H1 (cell line): ENCODE results near the gene FMNL1. TPM values are rescaled to one million over a fixed set of nuclear protein-coding genes. Genes with fewer than 3 reads are reported as not detected.

ENCODE experiments used
- CTCF ChIA-PET: fragments of 300-600 bp; sonication (Branson Sonifier 250); formaldehyde crosslinking; loops from one replicate; lab custom pipeline; 2021; ENCODE audit not compliant: partially characterized antibody; lab: Charles Lee
- POLR2A ChIA-PET: fragments of 300-600 bp; sonication (Branson Sonifier 250); formaldehyde crosslinking; loops from one replicate; lab custom pipeline; 2021; ENCODE audit warnings: inconsistent platforms; ENCODE audit not compliant: partially characterized antibody; lab: Charles Lee
- DNase-seq, 2 experiments: peaks; one replicate each; pipeline versions ENCODE4 v3.0.0 to v3.0.0-alpha.2; 2010 to 2022; ENCODE audit warnings: low spot score in 2 of 2, low read depth in 1 of 2, mixed read lengths in 1 of 2
- FAIRE-seq: peaks from 2 replicates; lab custom pipeline; 2011; peaks lifted over from hg19 to GRCh38; lab: Jason Lieb, UNC
- H2AFZ ChIP-seq: 2 replicates; pipeline ENCODE4 v1.8.1; 2012; ENCODE audit warnings: low read length, inconsistent platforms
- H2AK5ac ChIP-seq: 2 replicates; pipeline ENCODE4 v1.6.1; 2013; ENCODE audit warnings: low read depth, low read length
- H2BK120ac ChIP-seq: replicated peaks from 2 replicates; pipeline ENCODE3; 2013; ENCODE audit warnings: low read depth, low read length, inconsistent platforms
- H2BK12ac ChIP-seq: 2 replicates; pipeline ENCODE4 v1.6.1; 2013; ENCODE audit warnings: low read depth, low read length
- H2BK15ac ChIP-seq: 2 replicates; pipeline ENCODE4 v1.6.1; 2013; ENCODE audit warnings: low read length
- H2BK20ac ChIP-seq: 2 replicates; pipeline ENCODE4 v1.6.1; 2013; ENCODE audit warnings: low read length
- H2BK5ac ChIP-seq: 2 replicates; pipeline ENCODE4 v1.6.1; 2013; ENCODE audit warnings: low read depth, low read length
- H3K14ac ChIP-seq: 2 replicates; pipeline ENCODE4 v1.6.1; 2013; ENCODE audit warnings: inconsistent platforms; ENCODE audit not compliant: insufficient read length
- H3K18ac ChIP-seq: 2 replicates; pipeline ENCODE4 v1.6.1; 2013; ENCODE audit warnings: low read length; ENCODE audit errors: extremely low read depth
- H3K23ac ChIP-seq: 2 replicates; pipeline ENCODE4 v1.6.1; 2013; ENCODE audit warnings: inconsistent platforms; ENCODE audit not compliant: insufficient read length
- H3K23me2 ChIP-seq: 2 replicates; pipeline ENCODE4 v1.6.1; 2013; ENCODE audit warnings: low read depth, low read length
- H3K27ac ChIP-seq: 2 replicates; pipeline ENCODE4 v1.6.1; 2011; ENCODE audit warnings: low read depth, low read length, inconsistent platforms
- H3K27me3 ChIP-seq, 4 experiments: replicated peaks in 1 of 4; 1 replicate in 1 of 4; 2 replicates in 3 of 4; pipeline versions ENCODE4 v1.6.1 to v1.8.1; 2011 to 2013; ENCODE audit warnings: low read length in 3 of 4, mild to moderate bottlenecking in 3 of 4, inconsistent platforms in 2 of 4, mixed read lengths in 2 of 4, moderate library complexity in 1 of 4; ENCODE audit not compliant: control insufficient read depth in 3 of 4, insufficient read depth in 3 of 4; ENCODE audit errors: extremely low read depth in 1 of 4
- H3K36me3 ChIP-seq, 4 experiments: 2 replicates each; pipeline versions ENCODE4 v1.6.1 to v1.8.1; 2011 to 2013; ENCODE audit warnings: mild to moderate bottlenecking in 4 of 4, low read length in 3 of 4, moderate library complexity in 2 of 4, control low read depth in 1 of 4, inconsistent platforms in 1 of 4; ENCODE audit not compliant: insufficient read depth in 4 of 4, control insufficient read depth in 2 of 4
- H3K4ac ChIP-seq: replicated peaks from 2 replicates; pipeline ENCODE3; 2013; ENCODE audit warnings: low read length, low read depth, mixed read lengths, inconsistent platforms; ENCODE audit not compliant: insufficient read length
- H3K4me1 ChIP-seq, 4 experiments: replicated peaks in 1 of 4; 1 replicate in 1 of 4; 2 replicates in 3 of 4; pipeline versions ENCODE4 v1.6.1 to v1.8.1; 2011 to 2013; ENCODE audit warnings: low read length in 3 of 4, inconsistent platforms in 2 of 4, mixed read lengths in 1 of 4; ENCODE audit not compliant: insufficient read depth in 4 of 4, control insufficient read depth in 3 of 4
- H3K4me2 ChIP-seq, 2 experiments: 2 replicates each; pipeline versions ENCODE4 v1.6.1 to v1.8.1; 2011 to 2013; ENCODE audit warnings: low read depth in 2 of 2, low read length in 2 of 2, control low read depth in 1 of 2, inconsistent platforms in 1 of 2, mild to moderate bottlenecking in 1 of 2; ENCODE audit not compliant: insufficient read depth in 1 of 2
- H3K4me3 ChIP-seq, 4 experiments: fragments of 200-600, 300-600 bp in 1 of 4; sonication (generic), shearing (Covaris generic), sonication (Bioruptor Twin) in 1 of 4; 2 replicates each; pipeline versions ENCODE4 v1.5.1 to v1.8.1; 2011 to 2016; ENCODE audit warnings: low read length in 4 of 4, low read depth in 3 of 4, control low read depth in 2 of 4, inconsistent platforms in 2 of 4, mild to moderate bottlenecking in 2 of 4, mixed read lengths in 1 of 4, moderate library complexity in 1 of 4; ENCODE audit not compliant: insufficient read depth in 2 of 4; ENCODE audit errors: extremely low read depth in 1 of 4
- H3K56ac ChIP-seq: replicated peaks from 2 replicates; pipeline ENCODE3; 2013; ENCODE audit warnings: low read depth, mild to moderate bottlenecking, mixed read lengths, low read length, inconsistent platforms; ENCODE audit not compliant: insufficient read length
- H3K79me1 ChIP-seq: 2 replicates; pipeline ENCODE4 v1.6.1; 2013; ENCODE audit warnings: low read depth, low read length, control low read depth
- H3K79me2 ChIP-seq, 2 experiments: 2 replicates each; pipeline versions ENCODE4 v1.6.1 to v1.8.1; 2012 to 2013; ENCODE audit warnings: low read length in 2 of 2, mild to moderate bottlenecking in 2 of 2, inconsistent platforms in 1 of 2; ENCODE audit not compliant: insufficient read depth in 2 of 2, control insufficient read depth in 1 of 2
- H3K9ac ChIP-seq, 4 experiments: replicated peaks in 1 of 4; 1 replicate in 1 of 4; 2 replicates in 3 of 4; pipeline versions ENCODE4 v1.6.1 to v1.8.1; 2011 to 2013; ENCODE audit warnings: low read depth in 3 of 4, low read length in 3 of 4, control low read depth in 2 of 4, mild to moderate bottlenecking in 2 of 4, moderate library complexity in 2 of 4, inconsistent platforms in 1 of 4; ENCODE audit errors: extremely low read depth in 1 of 4
- H3K9me3 ChIP-seq, 2 experiments: 2 replicates each; pipeline versions ENCODE4 v1.6.1 to v1.8.1; 2012 to 2013; ENCODE audit warnings: mild to moderate bottlenecking in 2 of 2, moderate library complexity in 2 of 2, control low read depth in 1 of 2, inconsistent platforms in 1 of 2, low read depth in 1 of 2, low read length in 1 of 2, mixed read lengths in 1 of 2; ENCODE audit not compliant: insufficient read depth in 2 of 2
- H4K20me1 ChIP-seq, 2 experiments: replicated peaks in 1 of 2; 2 replicates each; pipeline versions ENCODE3 to v1.8.1; 2011 to 2013; ENCODE audit warnings: inconsistent platforms in 2 of 2, low read length in 2 of 2, mild to moderate bottlenecking in 1 of 2; ENCODE audit not compliant: insufficient read depth in 2 of 2, control insufficient read depth in 1 of 2
- H4K5ac ChIP-seq: 2 replicates; pipeline ENCODE4 v1.6.1; 2013; ENCODE audit warnings: low read length, low read depth, mixed read lengths, inconsistent platforms; ENCODE audit not compliant: insufficient read length
- H4K8ac ChIP-seq: 2 replicates; pipeline ENCODE4 v1.8.0; 2013; ENCODE audit warnings: mild to moderate bottlenecking, moderate library complexity, low read length, inconsistent platforms; ENCODE audit not compliant: insufficient read depth; ENCODE audit errors: extremely low read depth
- H4K91ac ChIP-seq: replicated peaks from 2 replicates; pipeline ENCODE3; 2013; ENCODE audit warnings: low read length, mixed read lengths, inconsistent platforms; ENCODE audit not compliant: insufficient read length
- ASH2L ChIP-seq: fragments of 200-600, 300-600 bp; sonication (generic); IDR thresholded peaks from one replicate; pipeline ENCODE4 v1.7.1; 2017; ENCODE audit warnings: low read length
- BACH1 ChIP-seq: IDR thresholded peaks from 2 replicates; pipeline ENCODE4 v1.6.1; 2012; ENCODE audit warnings: low read length, improper control_type of control experiment
- BRCA1 ChIP-seq: IDR thresholded peaks from 2 replicates; pipeline ENCODE4 v1.6.1; 2012; ENCODE audit warnings: low read depth, low read length, improper control_type of control experiment
- EGR1 ChIP-seq: IDR thresholded peaks from 2 replicates; pipeline ENCODE4 v1.6.1; 2011; ENCODE audit warnings: low read depth, low read length, borderline replicate concordance
- EZH2 ChIP-seq: fragments of 200-600 bp; sonication (generic); IDR thresholded peaks from 2 replicates; pipeline ENCODE4 v1.7.1; 2012; ENCODE audit warnings: low read depth, mild to moderate bottlenecking, moderate library complexity, low read length, inconsistent platforms; ENCODE audit not compliant: severe bottlenecking
- GABPA ChIP-seq: IDR thresholded peaks from 2 replicates; pipeline ENCODE4 v1.6.1; 2011; ENCODE audit warnings: mild to moderate bottlenecking, low read length, moderate library complexity, borderline replicate concordance; ENCODE audit not compliant: insufficient read depth
- JUN ChIP-seq: IDR thresholded peaks from 2 replicates; pipeline ENCODE4 v1.6.1; 2011; ENCODE audit warnings: low read depth, mild to moderate bottlenecking, improper control_type of control experiment, low read length
- KDM1A ChIP-seq: fragments of 200-600, 300-600 bp; sonication (generic); IDR thresholded peaks from 2 replicates; pipeline ENCODE4 v1.7.1; 2016; ENCODE audit warnings: mild to moderate bottlenecking, low read length, borderline replicate concordance
- NRF1 ChIP-seq: IDR thresholded peaks from 2 replicates; pipeline ENCODE4 v1.6.1; 2011; ENCODE audit warnings: mild to moderate bottlenecking, low read depth, low read length, improper control_type of control experiment
- RAD21 ChIP-seq, 2 experiments: IDR thresholded peaks in 1 of 2; conservative IDR thresholded peaks in 1 of 2; 2 replicates each; pipeline ENCODE4 v1.6.1; 2011; ENCODE audit warnings: low read depth in 2 of 2, low read length in 2 of 2, improper control_type of control experiment in 1 of 2, inconsistent platforms in 1 of 2, mild to moderate bottlenecking in 1 of 2, moderate library complexity in 1 of 2
- RXRA ChIP-seq: IDR thresholded peaks from 2 replicates; pipeline ENCODE4 v1.6.1; 2011; ENCODE audit warnings: low read depth, mild to moderate bottlenecking, low read length, moderate library complexity; ENCODE audit not compliant: insufficient read depth
- SUZ12 ChIP-seq: fragments of 200-600 bp; sonication (generic); IDR thresholded peaks from 2 replicates; pipeline ENCODE4 v1.6.1; 2012; ENCODE audit warnings: mild to moderate bottlenecking, inconsistent platforms, low read length, moderate library complexity, mixed read lengths
- TAF7 ChIP-seq: optimal IDR thresholded peaks from 2 replicates; pipeline ENCODE3; 2011; ENCODE audit warnings: low read depth, mild to moderate bottlenecking, inconsistent platforms, low read length, moderate library complexity, borderline replicate concordance
- WGBS, 2 experiments: shearing (Covaris generic) in 1 of 2; methylation state at CpG; one replicate each; pipeline versions ENCODE4 v1.1.6 to v1.1.7; 2013 to 2015; ENCODE audit warnings: low lambda C conversion rate in 2 of 2, mixed read lengths in 2 of 2, inconsistent platforms in 1 of 2, low coverage in 1 of 2, missing lambda C conversion rate in 1 of 2; ENCODE audit not compliant: insufficient replicate concordance in 2 of 2, insufficient coverage in 1 of 2, insufficient read length in 1 of 2; ENCODE audit errors: extremely low coverage in 1 of 2, missing lambda C conversion rate in 1 of 2; 5-methylcytosine and 5-hydroxymethylcytosine counted together
- polyA plus RNA-seq, 7 experiments: library from polyadenylated mRNA; depleted of rRNA in 3 of 7; stranded (reverse) in 5 of 7; unstranded in 2 of 7; fragments of >200 nt in 5 of 7; fragments of 200-250 nt in 2 of 7; gene quantifications; 1 replicate in 5 of 7; 2 replicates in 1 of 7; 4 replicates in 1 of 7; pipeline versions ENCODE4 v1.2.1 to v1.2.3, GENCODE V29; 2011 to 2013; ENCODE audit warnings: missing spikeins in 2 of 7, mixed read lengths in 2 of 7
- total RNA-seq: library from RNA; stranded (reverse); fragmentation: NEBNext Ultra II Directional; extraction: Animal tissue kit (Norgen Biotek cat#: 25700); gene quantifications from 2 replicates; pipeline ENCODE4 v1.2.1, GENCODE V29; 2021

The FMNL1 gene
- total and polyA plus RNA-seq, 2 of the 8 experiments (the other 6 are each of a cell fraction or from before 2014, with no cell fraction given): 2.5 to 8.6 TPM

GRCh38 chr17:45264988-45265387, 43.3 kb downstream of the FMNL1 start:
- 86% methylated on average over 8 of the region's 8 CpGs; no CpG with 5 or more reads in 1 of the 2 experiments for WGBS, 2 experiments
- POLR2A ChIA-PET: interaction anchor here (0.8 to 4.3 kb wide), 5 partner anchors 8 to 156 kb away, joined by 3 to 16 read pairs (median 4); no protein-coding TSS in a partner anchor
- H3K14ac ChIP-seq: no peak overlapping the region
- TF ChIP-seq EZH2 (no peak), JUN (no peak), RAD21 (IDR thresholded peaks at IDR 0.05 in 1 of 2, conservative IDR thresholded peaks at IDR 0.05 in 1 of 2; ENCODE audit: low read depth in 2 of 2, low read length in 2 of 2) (no peak), EGR1 (no peak), RXRA (no peak), BACH1 (no peak), BRCA1 (no peak), ASH2L (no peak), GABPA (no peak), TAF7 (no peak), KDM1A (no peak), SUZ12 (no peak), NRF1 (no peak)

More at GRCh38 chr17:45264988-45265387, 43.3 kb downstream of the FMNL1 start:
- Histone ChIP-seq H2AFZ (no peak overlapping the region), H3K23me2 (peaks cover 6% of the 10 kb centered on the region), H3K79me1 (no peaks in the 10 kb centered on the region), H4K5ac (no peak overlapping the region), H4K20me1 (no peaks in the 10 kb centered on the region), H3K4me3 (no peak overlapping the region), H4K8ac (no peak overlapping the region; the same call in 1 of the 2 replicates), H3K27me3 (peaks cover 0 to 5% (median 2%) of the 10 kb centered on the region in 4 experiments; a peak in 3 of 7 replicates), H3K9ac (no peak overlapping the region), H3K4ac (no peak overlapping the region), H3K4me2 (no peak overlapping the region), H3K36me3 (peaks cover 3 to 15% (median 9%) of the 10 kb centered on the region in 4 experiments), H2BK15ac (no peak overlapping the region), H3K56ac (no peak overlapping the region), H3K18ac (no peak overlapping the region), H3K4me1 (peaks cover 4 to 10% (median 6%) of the 10 kb centered on the region in 4 experiments; a peak in 5 of 7 replicates), H3K23ac (no peak overlapping the region), H2BK120ac (no peak overlapping the region), H3K9me3 (no peaks in the 10 kb centered on the region), H2BK5ac (no peak overlapping the region), H3K27ac (no peak overlapping the region), H2BK12ac (no peak overlapping the region), H2AK5ac (no peak overlapping the region), H4K91ac (no peak overlapping the region), H2BK20ac (no peak overlapping the region), H3K79me2 (no peaks in the 10 kb centered on the region)
- CTCF ChIA-PET: interaction anchor here (0.6 to 29.1 kb wide), 9 partner anchors 9 to 170 kb away, joined by 3 to 579 read pairs (median 4); no protein-coding TSS in a partner anchor
- DNase-seq (no peak), FAIRE-seq (no peak)
